HUES48 (cell line): ENCODE measurements around the gene CTTN.

Experiments
- H3K27ac ChIP-seq: one replicate; pipeline ENCODE4 v1.7.0; 2013; ENCODE audit warnings: low read depth, low read length, inconsistent platforms
- H3K27me3 ChIP-seq: 2 replicates; pipeline ENCODE4 v1.6.1; 2013; ENCODE audit warnings: mild to moderate bottlenecking, low read length; ENCODE audit not compliant: control insufficient read depth, insufficient read depth
- H3K36me3 ChIP-seq: 2 replicates; pipeline ENCODE4 v1.6.1; 2013; ENCODE audit warnings: low read length; ENCODE audit not compliant: control insufficient read depth, insufficient read depth
- H3K4me1 ChIP-seq: 2 replicates; pipeline ENCODE4 v1.6.1; 2013; ENCODE audit warnings: mild to moderate bottlenecking, low read length; ENCODE audit not compliant: control insufficient read depth, insufficient read depth
- H3K4me3 ChIP-seq: 2 replicates; pipeline ENCODE4 v1.5.1; 2013; ENCODE audit warnings: mild to moderate bottlenecking, low read depth, low read length
- H3K9ac ChIP-seq: 2 replicates; pipeline ENCODE4 v1.6.1; 2013; ENCODE audit warnings: mild to moderate bottlenecking, low read depth, low read length, moderate library complexity
- H3K9me3 ChIP-seq: 2 replicates; pipeline ENCODE4 v1.6.1; 2013; ENCODE audit warnings: low read length; ENCODE audit not compliant: control insufficient read depth, insufficient read depth

The CTTN gene

GRCh38 chr11:70478166-70478890, 80.0 kb downstream of the CTTN start:
- Histone ChIP-seq H3K9ac (no peak overlapping the region), H3K4me1 (no peaks in the 10 kb centered on the region)

DNA sequence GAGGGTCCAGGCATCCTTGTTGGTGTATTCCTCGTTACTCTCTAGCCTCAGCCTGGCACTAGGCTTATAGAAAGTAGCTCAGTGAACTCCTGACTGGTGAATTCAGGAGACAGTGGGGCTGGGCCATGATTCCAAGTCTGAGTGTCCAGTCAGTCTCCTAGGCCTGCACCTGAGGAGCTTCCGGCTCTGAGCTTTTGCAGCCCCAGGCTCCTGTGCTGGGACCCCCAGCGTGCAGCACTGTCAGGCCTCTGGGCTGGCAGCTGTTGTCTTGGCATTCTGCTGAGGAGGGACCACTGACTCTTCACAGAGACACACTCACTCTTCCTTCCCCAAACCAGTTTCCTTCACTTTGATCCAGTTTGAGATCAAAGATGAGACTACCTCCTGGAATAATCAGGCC, 82.4 kb downstream of the CTTN start:
- Histone ChIP-seq H3K9me3 (no peaks in the 10 kb centered on the region), H3K4me3 (no peak overlapping the region), H3K4me1 (no peaks in the 10 kb centered on the region), H3K27me3 (no peaks in the 10 kb centered on the region), H3K36me3 (peaks cover 17% of the 10 kb centered on the region), H3K27ac (no peak overlapping the region), H3K9ac (no peak overlapping the region)

More at GRCh38 chr11:70478166-70478890, 80.0 kb downstream of the CTTN start:
- Histone ChIP-seq H3K4me3 (no peak overlapping the region), H3K27ac (no peak overlapping the region), H3K27me3 (no peaks in the 10 kb centered on the region), H3K36me3 (0 out of 2 replicates have a peak, but pooled peaks cover 5% of the 10 kb centered on the region), H3K9me3 (no peaks in the 10 kb centered on the region)

GRCh38 chr11:70481625-70482528, 83.5 kb downstream of the CTTN start:
- Histone ChIP-seq H3K9me3 (no peaks in the 10 kb centered on the region), H3K4me3 (no peak overlapping the region), H3K27me3 (no peaks in the 10 kb centered on the region), H3K4me1 (no peaks in the 10 kb centered on the region), H3K9ac (no peak overlapping the region), H3K36me3 (peaks cover 22% of the 10 kb centered on the region), H3K27ac (no peak overlapping the region)

DNA sequence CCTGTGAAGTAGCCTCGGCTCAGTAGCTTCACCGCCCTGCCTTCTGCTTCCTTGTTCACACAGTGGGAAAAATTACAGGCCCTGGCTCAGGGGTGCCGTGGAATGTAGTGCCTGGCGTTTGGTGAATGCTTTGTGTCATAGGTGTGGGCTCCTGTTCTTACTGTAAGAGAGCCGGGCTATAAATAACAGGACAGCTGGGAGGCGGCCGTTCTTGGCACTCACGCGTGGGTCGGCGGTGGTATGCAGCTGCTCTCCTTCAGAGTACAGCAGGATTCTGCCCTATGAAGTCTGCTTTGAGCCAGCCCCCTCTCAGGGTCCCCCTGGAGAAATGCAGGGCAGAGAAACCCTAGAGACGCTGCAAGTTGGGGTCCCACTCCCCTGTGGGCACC, 84.2 kb downstream of the CTTN start:
- no peak overlapping the region for H3K4me3 ChIP-seq
- H3K9me3 ChIP-seq: no peaks in the 10 kb centered on the region
- H3K36me3 ChIP-seq: peaks cover 26% of the 10 kb centered on the region
- H3K27me3 ChIP-seq: no peaks in the 10 kb centered on the region
- no peak overlapping the region for H3K27ac ChIP-seq
- no peak overlapping the region for H3K9ac ChIP-seq
- no peaks in the 10 kb centered on the region for H3K4me1 ChIP-seq

GRCh38 chr11:70483077-70483861, 84.9 kb downstream of the CTTN start:
- Histone ChIP-seq H3K4me1 (no peaks in the 10 kb centered on the region), H3K9me3 (no peaks in the 10 kb centered on the region), H3K27ac (no peak overlapping the region), H3K4me3 (no peak overlapping the region), H3K9ac (no peak overlapping the region), H3K27me3 (no peaks in the 10 kb centered on the region), H3K36me3 (peaks cover 28% of the 10 kb centered on the region)

GRCh38 chr11:70483917-70484316, 85.6 kb downstream of the CTTN start:
- H3K9me3 ChIP-seq: no peaks in the 10 kb centered on the region
- H3K4me1 ChIP-seq: no peaks in the 10 kb centered on the region
- H3K27ac ChIP-seq: no peak overlapping the region
- peaks cover 28% of the 10 kb centered on the region for H3K36me3 ChIP-seq
- H3K9ac ChIP-seq: no peak overlapping the region
- H3K4me3 ChIP-seq: no peak overlapping the region
- H3K27me3 ChIP-seq: no peaks in the 10 kb centered on the region

- H3K27me3 ChIP-seq: no peaks in the 10 kb centered on the region
- H3K4me1 ChIP-seq: no peaks in the 10 kb centered on the region
- no peak overlapping the region for H3K4me3 ChIP-seq
- H3K36me3 ChIP-seq: peaks cover 28% of the 10 kb centered on the region
- H3K9me3 ChIP-seq: no peaks in the 10 kb centered on the region
- no peak overlapping the region for H3K27ac ChIP-seq
- H3K9ac ChIP-seq: no peak overlapping the region
Observed at GRCh38 chr11:70485326-70486025, 87.1 kb downstream of the CTTN start.

- H3K36me3 ChIP-seq: peaks cover 28% of the 10 kb centered on the region
- no peaks in the 10 kb centered on the region; the same call in 1 of the 2 replicates for H3K9me3 ChIP-seq
- no peak overlapping the region for H3K27ac ChIP-seq
- H3K27me3 ChIP-seq: no peaks in the 10 kb centered on the region
- no peaks in the 10 kb centered on the region for H3K4me1 ChIP-seq
- H3K9ac ChIP-seq: no peak overlapping the region
- H3K4me3 ChIP-seq: no peak overlapping the region
Observed at GRCh38 chr11:70486026-70486415, 87.7 kb downstream of the CTTN start.
